Activated CD4-positive, alpha-beta T cell treated with anti-CD3 and anti-CD28 coated beads, Interleukin-2, amount 50 U/mL, for 16 hours (primary cell): Measurements from ENCODE around the gene GOLGB1.

Experiments
- DNase-seq: peaks from one replicate; pipeline ENCODE4 v3.0.0-alpha.2; 2020

GOLGB1 gene

GRCh38 chr3:121627211-121627610 lies 122.3 kb downstream of the GOLGB1 start:
- DNase-seq, result no peak

GRCh38 chr3:121626495-121626894 lies 123.0 kb downstream of the GOLGB1 start:
- DNase-seq, result no peak

- DNase-seq, result no peak
Measured at GRCh38 chr3:121624147-121624899, 125.2 kb downstream of the GOLGB1 start.

- no peak for DNase-seq
Measured at GRCh38 chr3:121621491-121621890, 128.1 kb downstream of the GOLGB1 start.

- DNase-seq, result no peak
Measured at GRCh38 chr3:121619691-121620090, 129.8 kb downstream of the GOLGB1 start.
